ENCODE measurements around the gene ELL. TPM values are rescaled to one million over a fixed set of nuclear protein-coding genes. Genes with fewer than 3 reads are reported as not detected.

ELL gene
- total and polyA plus RNA-seq, 7 donors: 6.2 to 20.2 (median 11.5) TPM

DNA sequence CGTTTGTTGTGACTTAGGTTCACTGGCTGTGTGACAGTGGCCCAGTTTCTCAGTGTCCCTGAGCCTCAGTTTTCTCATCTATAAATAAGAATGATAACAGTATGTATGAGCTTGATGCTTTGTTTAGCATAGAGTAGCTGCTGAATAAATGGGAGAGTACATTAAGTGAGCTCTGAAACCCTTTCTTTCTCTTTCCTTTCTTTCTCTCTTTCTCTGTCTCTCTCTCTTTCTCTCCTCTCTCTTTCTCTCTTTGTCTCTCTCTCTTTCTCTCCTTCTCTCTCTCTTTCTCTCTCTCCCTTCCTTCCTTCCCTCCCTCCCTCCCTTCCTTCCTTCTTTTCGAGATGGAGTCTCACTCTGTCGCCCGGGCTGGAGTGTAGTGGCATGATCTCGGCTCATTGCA is 37.8 kb upstream of the ELL start:
- no peak overlapping the region for H3K4me3 ChIP-seq
- WGBS, 2 donors: 75 to 77% methylated on average over 5 of the region's 5 CpGs
- no peak for DNase-seq
- H3K36me3 ChIP-seq: peaks cover 7 to 33% (median 16%) of the 10 kb centered on the region in 4 donors
- TF ChIP-seq POLR2A (IDR thresholded peaks at IDR 0.05) (no peak), EP300 (IDR thresholded peaks at IDR 0.05) (no peak)
- H3K27me3 ChIP-seq: no peaks in the 10 kb centered on the region
- intact Hi-C loops (cut with DNase I): no loop called here
- peak overlapping the region in 2 of 4 donors; percentile 4 to 90 for H3K27ac ChIP-seq
- H3K4me1 ChIP-seq: peaks cover 0 to 16% (median 7%) of the 10 kb centered on the region in 4 donors
- no peaks in the 10 kb centered on the region for H3K9me3 ChIP-seq

DNA sequence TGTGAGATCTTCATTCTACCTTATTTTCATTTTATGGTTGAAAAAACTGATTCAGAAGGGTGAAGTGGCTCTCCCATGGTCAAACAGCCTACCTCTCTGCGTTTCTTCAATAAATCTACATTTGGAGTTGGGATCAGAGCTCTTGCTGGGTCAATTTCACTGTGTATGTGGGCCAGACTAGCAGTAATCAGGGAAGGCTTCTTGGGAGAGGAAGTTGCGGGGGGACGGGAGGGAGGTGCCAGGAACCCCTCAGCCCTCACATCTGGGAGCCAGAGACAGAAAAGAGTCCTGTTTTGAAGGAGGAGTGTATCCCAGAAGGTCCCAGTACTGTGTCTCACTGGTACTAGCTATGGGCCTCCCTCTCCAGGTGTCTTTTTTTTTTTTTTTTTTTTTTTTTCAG is 36.7 kb upstream of the ELL start:
- H3K9me3 ChIP-seq: no peaks in the 10 kb centered on the region
- no peak for DNase-seq
- H3K36me3 ChIP-seq: peaks cover 0 to 22% (median 9%) of the 10 kb centered on the region in 4 donors
- H3K4me3 ChIP-seq: peak overlapping the region; percentile 56 to 95 (median 77)
- H3K4me1 ChIP-seq: peaks cover 0 to 16% (median 7%) of the 10 kb centered on the region in 4 donors
- H3K27me3 ChIP-seq: no peaks in the 10 kb centered on the region
- TF ChIP-seq POLR2AphosphoS5 (IDR thresholded peaks at IDR 0.05) (no peak), POLR2A (IDR thresholded peaks at IDR 0.05) (no peak), EP300 (IDR thresholded peaks at IDR 0.05) (no peak)
- TF ChIP-seq, protein P1, sequence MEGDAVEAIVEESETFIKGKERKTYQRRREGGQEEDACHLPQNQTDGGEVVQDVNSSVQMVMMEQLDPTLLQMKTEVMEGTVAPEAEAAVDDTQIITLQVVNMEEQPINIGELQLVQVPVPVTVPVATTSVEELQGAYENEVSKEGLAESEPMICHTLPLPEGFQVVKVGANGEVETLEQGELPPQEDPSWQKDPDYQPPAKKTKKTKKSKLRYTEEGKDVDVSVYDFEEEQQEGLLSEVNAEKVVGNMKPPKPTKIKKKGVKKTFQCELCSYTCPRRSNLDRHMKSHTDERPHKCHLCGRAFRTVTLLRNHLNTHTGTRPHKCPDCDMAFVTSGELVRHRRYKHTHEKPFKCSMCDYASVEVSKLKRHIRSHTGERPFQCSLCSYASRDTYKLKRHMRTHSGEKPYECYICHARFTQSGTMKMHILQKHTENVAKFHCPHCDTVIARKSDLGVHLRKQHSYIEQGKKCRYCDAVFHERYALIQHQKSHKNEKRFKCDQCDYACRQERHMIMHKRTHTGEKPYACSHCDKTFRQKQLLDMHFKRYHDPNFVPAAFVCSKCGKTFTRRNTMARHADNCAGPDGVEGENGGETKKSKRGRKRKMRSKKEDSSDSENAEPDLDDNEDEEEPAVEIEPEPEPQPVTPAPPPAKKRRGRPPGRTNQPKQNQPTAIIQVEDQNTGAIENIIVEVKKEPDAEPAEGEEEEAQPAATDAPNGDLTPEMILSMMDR (IDR thresholded peaks at IDR 0.05): no peak
- intact Hi-C loops (cut with DNase I): no loop called here
- peak overlapping the region; percentile 86 to 98 (median 92) for H3K27ac ChIP-seq
- WGBS, 2 donors: 54 to 68% methylated on average over 3 of the region's 3 CpGs

DNA sequence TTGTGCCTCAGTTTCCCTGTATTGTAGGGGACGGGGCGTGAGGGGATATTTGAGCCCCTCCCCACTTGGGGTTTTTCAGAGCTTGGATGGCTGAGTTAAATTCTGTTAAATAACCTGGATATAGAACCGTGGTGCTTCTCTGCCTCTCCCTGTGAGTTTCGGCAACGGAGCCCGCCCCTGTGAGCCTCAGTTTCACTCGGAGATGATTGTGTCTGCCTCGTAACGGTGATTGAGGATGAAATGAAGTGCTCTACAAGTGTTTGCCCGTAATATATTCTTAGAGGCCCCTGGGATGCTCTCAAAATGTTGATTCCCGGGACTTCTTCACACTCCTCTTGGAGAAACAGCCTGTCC is 36.3 kb upstream of the ELL start:
- no peaks in the 10 kb centered on the region for H3K9me3 ChIP-seq
- H3K4me3 ChIP-seq: peak overlapping the region; percentile 56 to 95 (median 77)
- intact Hi-C loops (cut with DNase I): no loop called here
- no peak for DNase-seq
- no peak for TF ChIP-seq EP300 (IDR thresholded peaks at IDR 0.05)
- no peak for TF ChIP-seq POLR2AphosphoS5 (IDR thresholded peaks at IDR 0.05)
- no peak for TF ChIP-seq POLR2A (IDR thresholded peaks at IDR 0.05)
- TF ChIP-seq, protein P1 (IDR thresholded peaks at IDR 0.05): no peak
- peaks cover 0 to 18% (median 7%) of the 10 kb centered on the region in 4 donors for H3K36me3 ChIP-seq
- no peaks in the 10 kb centered on the region for H3K27me3 ChIP-seq
- 3 to 9% methylated on average over 11 of the region's 11 CpGs for WGBS, 2 donors
- H3K4me1 ChIP-seq: peaks cover 0 to 16% (median 7%) of the 10 kb centered on the region in 4 donors
- peak overlapping the region; percentile 86 to 98 (median 92) for H3K27ac ChIP-seq

DNA sequence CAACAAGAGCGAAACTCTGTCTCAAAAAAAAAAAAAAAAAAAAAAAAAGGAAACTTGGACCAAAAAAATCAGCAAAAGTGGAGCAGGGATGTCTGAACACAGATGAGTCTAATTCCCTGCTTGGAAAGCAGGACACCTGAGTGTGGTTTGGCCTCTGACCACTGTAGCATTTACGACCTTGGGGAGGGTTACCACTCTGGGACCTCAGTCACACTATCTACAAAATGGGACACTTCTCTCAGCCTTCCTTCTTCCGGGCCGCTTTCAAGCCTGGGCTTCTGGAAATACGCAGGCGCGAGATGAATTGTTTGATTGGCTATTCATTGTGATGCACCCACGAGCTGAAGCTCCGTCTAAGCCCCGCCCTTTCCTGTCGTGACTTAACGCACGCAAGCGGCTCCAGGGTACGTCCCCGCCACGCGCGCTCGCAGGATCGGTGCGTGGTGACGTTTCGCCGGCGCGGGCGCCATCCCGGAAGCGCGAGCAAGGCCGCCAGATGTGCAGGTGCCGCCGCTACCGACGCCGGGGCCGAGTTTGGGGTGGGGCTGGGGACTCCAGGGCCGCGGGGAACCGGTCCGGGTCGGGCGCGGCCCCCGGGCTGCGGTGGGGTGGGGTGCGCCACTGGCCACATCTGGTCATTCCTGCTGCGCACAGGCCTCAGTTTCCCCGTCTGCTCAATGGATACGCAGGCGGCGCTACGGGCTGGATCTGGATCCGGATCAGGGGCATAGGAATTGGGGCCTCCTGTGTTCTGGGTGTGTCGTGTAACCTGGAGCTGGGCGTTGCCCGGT is 35.7 kb upstream of the ELL start, which contains the start of gene KXD1:
KXD1 (plus strand) TSS at position 460 of the 791 bp plus-strand sequence. CDS start 4,187 bp downstream, outside the sequence.
- TF ChIP-seq POLR2A (IDR thresholded peaks at IDR 0.05) (peak; percentile 61 to 71), POLR2AphosphoS5 (IDR thresholded peaks at IDR 0.05) (peak; percentile 95 to 97 (median 96)), EP300 (IDR thresholded peaks at IDR 0.05) (peak in 2 of 4 donors; percentile 18 to 87)
- TF ChIP-seq, protein P1 (IDR thresholded peaks at IDR 0.05): no peak
- 0 to 1% methylated on average over 58 of the region's 58 CpGs for WGBS, 2 donors
- H3K4me3 ChIP-seq: peak within 1 kb of the TSS; percentile 56 to 95 (median 77)
- intact Hi-C loops (cut with DNase I): loop anchor here (1.0 kb wide), 1 partner anchor 35 kb away; the partner anchor contains the start of gene ELL
- H3K4me1 ChIP-seq: peaks cover 0 to 16% (median 7%) of the 10 kb centered on the region in 4 donors
- no peaks in the 10 kb centered on the region for H3K27me3 ChIP-seq
- peak within 1 kb of the TSS; percentile 86 to 98 (median 92) for H3K27ac ChIP-seq
- no peaks in the 10 kb centered on the region for H3K9me3 ChIP-seq
- peak; percentile 99 for DNase-seq
- peaks cover 0 to 12% (median 4%) of the 10 kb centered on the region in 4 donors for H3K36me3 ChIP-seq

DNA sequence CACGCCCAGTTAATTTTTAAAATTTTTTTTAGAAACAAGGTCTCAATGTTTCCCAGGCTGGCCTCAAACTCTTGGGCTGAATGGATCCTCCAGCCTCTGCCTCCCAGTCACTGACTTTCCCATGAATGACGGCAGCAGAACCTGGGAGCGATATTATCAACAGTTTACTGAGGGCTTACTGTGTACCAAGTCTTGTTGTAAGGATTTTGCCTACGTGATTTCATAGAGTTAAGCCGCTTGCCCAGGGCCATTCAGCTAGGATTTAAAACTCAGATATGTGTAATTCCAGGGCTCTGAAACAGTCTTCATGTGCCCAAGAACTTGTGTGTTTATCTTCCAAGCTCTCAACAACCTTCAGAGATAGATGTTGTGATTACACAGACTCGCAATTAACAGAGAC is 29.8 kb upstream of the ELL start:
- TF ChIP-seq, protein P1 (IDR thresholded peaks at IDR 0.05): no peak
- TF ChIP-seq POLR2A (IDR thresholded peaks at IDR 0.05) (no peak), EP300 (IDR thresholded peaks at IDR 0.05) (no peak), POLR2AphosphoS5 (IDR thresholded peaks at IDR 0.05) (no peak)
- intact Hi-C loops (cut with DNase I): no loop called here
- no peak for DNase-seq
- no peaks in the 10 kb centered on the region for H3K36me3 ChIP-seq
- H3K9me3 ChIP-seq: no peaks in the 10 kb centered on the region
- H3K27me3 ChIP-seq: no peaks in the 10 kb centered on the region
- no peak overlapping the region for H3K27ac ChIP-seq
- no peaks in the 10 kb centered on the region for H3K4me1 ChIP-seq
- 36 to 72% methylated on average over 6 of the region's 6 CpGs for WGBS, 2 donors
- H3K4me3 ChIP-seq: no peak overlapping the region

All from sigmoid colon (tissue), 7 donors.